Loucy (cell line): ENCODE data around the gene CFAP20DC.

Experiments used
- H2AFZ ChIP-seq: fragments of 200-600 bp; sonication (generic); 2 replicates; pipeline ENCODE4 v1.6.0; 2016; ENCODE audit warnings: antibody characterized with exemption, mild to moderate bottlenecking, low read length, moderate library complexity
- H3F3A ChIP-seq: fragments of 200-600 bp; 2 replicates; pipeline ENCODE4 v1.6.0; 2016; ENCODE audit warnings: antibody characterized with exemption, low read depth, mild to moderate bottlenecking
- H3K27me3 ChIP-seq: fragments of 200-600 bp; sonication (generic); 2 replicates; pipeline ENCODE4 v1.6.1; 2014; ENCODE audit warnings: low read length, mild to moderate bottlenecking; ENCODE audit not compliant: insufficient read depth, poor library complexity, severe bottlenecking
- H3K36me3 ChIP-seq: fragments of 200-600 bp; sonication (generic); 2 replicates; pipeline ENCODE4 v1.6.1; 2016; ENCODE audit warnings: low read length; ENCODE audit not compliant: insufficient read depth
- H3K4me1 ChIP-seq: fragments of 200-600 bp; sonication (generic); 2 replicates; pipeline ENCODE4 v1.5.1; 2014; ENCODE audit warnings: low read length, mild to moderate bottlenecking; ENCODE audit not compliant: insufficient read depth, poor library complexity, severe bottlenecking
- H3K4me2 ChIP-seq: fragments of 200-600 bp; sonication (generic); 2 replicates; pipeline ENCODE4 v1.6.0; 2014; ENCODE audit warnings: antibody characterized with exemption, low read length, low read depth, mild to moderate bottlenecking; ENCODE audit not compliant: poor library complexity, severe bottlenecking
- H3K4me3 ChIP-seq: fragments of 200-600 bp; sonication (generic); 2 replicates; pipeline ENCODE4 v1.5.1; 2014; ENCODE audit warnings: low read length, mild to moderate bottlenecking, mixed read lengths; ENCODE audit not compliant: poor library complexity, severe bottlenecking
- H3K79me2 ChIP-seq: fragments of 200-600 bp; sonication (generic); 2 replicates; pipeline ENCODE4 v1.6.1; 2014; ENCODE audit warnings: low read length; ENCODE audit not compliant: insufficient read depth
- H3K9ac ChIP-seq: fragments of 200-600 bp; sonication (generic); 2 replicates; pipeline ENCODE4 v1.6.0; 2014; ENCODE audit warnings: mild to moderate bottlenecking, low read depth, low read length, moderate library complexity; ENCODE audit not compliant: poor library complexity, severe bottlenecking
- H3K9me2 ChIP-seq: fragments of 200-600 bp; sonication (generic); replicated peaks from 2 replicates; pipeline ENCODE4 v1.6.1; 2016; ENCODE audit warnings: low read depth, low read length, mixed read lengths
- H3K9me3 ChIP-seq: fragments of 200-600 bp; sonication (generic); 2 replicates; pipeline ENCODE4 v1.6.1; 2014; ENCODE audit warnings: mild to moderate bottlenecking, antibody characterized with exemption, low read length, low read depth; ENCODE audit not compliant: insufficient read depth
- H4K20me1 ChIP-seq: fragments of 200-600 bp; sonication (generic); 2 replicates; pipeline ENCODE4 v1.6.0; 2014; ENCODE audit warnings: antibody characterized with exemption, low read length, mild to moderate bottlenecking; ENCODE audit not compliant: insufficient read depth, poor library complexity, severe bottlenecking
- EZH2phosphoT487 ChIP-seq: fragments of 200-600 bp; IDR thresholded peaks from 2 replicates; pipeline ENCODE4 v1.6.1; 2018; ENCODE audit warnings: antibody characterized with exemption, mild to moderate bottlenecking, moderate library complexity, borderline replicate concordance
- TF ChIP-seq, protein P1 (sequence below): fragments of 200-600 bp; sonication (generic); conservative IDR thresholded peaks from 2 replicates; pipeline ENCODE4 v1.5.1; 2014; ENCODE audit warnings: mild to moderate bottlenecking, antibody characterized with exemption, low read length

The CFAP20DC gene

DNA sequence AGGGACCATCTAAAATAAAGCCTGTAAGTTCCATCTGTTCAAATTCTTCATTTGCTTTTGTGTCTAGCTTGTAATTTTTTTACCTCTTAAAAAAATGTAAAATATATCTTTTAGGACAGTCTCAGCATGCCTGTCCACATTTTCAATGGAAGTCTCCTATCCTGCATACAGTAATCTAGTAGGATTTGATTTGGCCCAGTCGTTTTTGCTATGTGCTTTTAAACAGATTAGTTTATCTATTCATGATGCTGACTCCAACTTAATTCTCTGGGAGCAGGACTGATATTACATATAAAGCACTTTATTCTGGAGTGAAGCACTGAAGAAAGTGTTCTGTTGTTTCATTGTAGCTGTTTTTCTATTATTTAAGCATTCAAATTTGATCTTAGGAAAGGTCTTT lies 38.9 kb upstream of the CFAP20DC start:
- H3K36me3 ChIP-seq: no peaks in the 10 kb centered on the region
- no peaks in the 10 kb centered on the region for H3K9me2 ChIP-seq
- H3K4me2 ChIP-seq: no peak overlapping the region
- H4K20me1 ChIP-seq: no peaks in the 10 kb centered on the region
- H3K4me1 ChIP-seq: no peaks in the 10 kb centered on the region
- no peaks in the 10 kb centered on the region for H3K27me3 ChIP-seq
- no peaks in the 10 kb centered on the region for H3F3A ChIP-seq
- H3K4me3 ChIP-seq: no peak overlapping the region
- H2AFZ ChIP-seq: no peak overlapping the region
- TF ChIP-seq, protein P1, sequence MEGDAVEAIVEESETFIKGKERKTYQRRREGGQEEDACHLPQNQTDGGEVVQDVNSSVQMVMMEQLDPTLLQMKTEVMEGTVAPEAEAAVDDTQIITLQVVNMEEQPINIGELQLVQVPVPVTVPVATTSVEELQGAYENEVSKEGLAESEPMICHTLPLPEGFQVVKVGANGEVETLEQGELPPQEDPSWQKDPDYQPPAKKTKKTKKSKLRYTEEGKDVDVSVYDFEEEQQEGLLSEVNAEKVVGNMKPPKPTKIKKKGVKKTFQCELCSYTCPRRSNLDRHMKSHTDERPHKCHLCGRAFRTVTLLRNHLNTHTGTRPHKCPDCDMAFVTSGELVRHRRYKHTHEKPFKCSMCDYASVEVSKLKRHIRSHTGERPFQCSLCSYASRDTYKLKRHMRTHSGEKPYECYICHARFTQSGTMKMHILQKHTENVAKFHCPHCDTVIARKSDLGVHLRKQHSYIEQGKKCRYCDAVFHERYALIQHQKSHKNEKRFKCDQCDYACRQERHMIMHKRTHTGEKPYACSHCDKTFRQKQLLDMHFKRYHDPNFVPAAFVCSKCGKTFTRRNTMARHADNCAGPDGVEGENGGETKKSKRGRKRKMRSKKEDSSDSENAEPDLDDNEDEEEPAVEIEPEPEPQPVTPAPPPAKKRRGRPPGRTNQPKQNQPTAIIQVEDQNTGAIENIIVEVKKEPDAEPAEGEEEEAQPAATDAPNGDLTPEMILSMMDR: no peak
- TF ChIP-seq EZH2phosphoT487: no peak
- no peaks in the 10 kb centered on the region for H3K79me2 ChIP-seq
- no peaks in the 10 kb centered on the region for H3K9me3 ChIP-seq
- H3K9ac ChIP-seq: no peak overlapping the region

DNA sequence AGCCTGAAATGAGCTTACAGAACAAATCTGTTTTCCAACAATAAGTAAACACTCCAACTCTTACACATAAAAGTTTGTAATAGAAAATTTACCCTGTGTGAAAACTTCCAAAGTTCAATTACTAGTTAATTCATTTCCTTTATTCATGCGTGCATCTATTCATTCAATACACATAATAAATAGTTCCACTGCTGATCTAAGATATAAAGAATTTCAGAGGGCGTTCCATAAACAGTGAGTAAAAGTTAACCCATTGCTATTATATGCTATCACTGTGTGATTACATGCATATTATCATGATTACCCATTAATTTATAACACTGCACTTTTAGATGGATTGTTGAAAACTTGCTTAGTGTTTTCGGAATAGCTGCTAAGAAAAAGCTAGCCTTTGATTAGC lies 36.2 kb upstream of the CFAP20DC start:
- no peak overlapping the region for H3K4me2 ChIP-seq
- H3K4me1 ChIP-seq: no peaks in the 10 kb centered on the region
- no peak overlapping the region for H3K9ac ChIP-seq
- TF ChIP-seq EZH2phosphoT487: no peak
- TF ChIP-seq, protein P1: no peak
- no peaks in the 10 kb centered on the region for H4K20me1 ChIP-seq
- no peaks in the 10 kb centered on the region for H3K79me2 ChIP-seq
- H3F3A ChIP-seq: no peaks in the 10 kb centered on the region
- no peaks in the 10 kb centered on the region for H3K27me3 ChIP-seq
- H3K9me2 ChIP-seq: no peaks in the 10 kb centered on the region
- no peak overlapping the region for H2AFZ ChIP-seq
- H3K9me3 ChIP-seq: no peaks in the 10 kb centered on the region
- H3K36me3 ChIP-seq: no peaks in the 10 kb centered on the region
- H3K4me3 ChIP-seq: no peak overlapping the region

DNA sequence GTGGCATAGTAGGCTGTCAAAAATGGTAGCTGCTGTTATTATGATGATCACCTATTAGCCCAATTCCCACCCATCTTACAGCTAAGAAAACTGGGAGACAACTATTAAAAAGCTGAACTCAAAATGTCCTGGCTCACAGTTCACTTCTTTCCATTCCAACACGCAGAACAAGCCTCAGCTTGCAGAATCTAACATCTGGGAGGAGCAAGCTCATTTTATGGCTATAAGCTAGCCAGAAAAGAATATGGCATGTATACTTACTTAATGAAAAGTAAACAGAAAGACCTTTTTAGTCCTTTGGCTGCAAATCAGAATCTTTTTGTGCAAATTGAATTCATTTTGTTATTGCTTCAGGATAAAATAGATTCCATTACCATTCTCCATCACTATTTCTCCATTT lies 34.8 kb upstream of the CFAP20DC start:
- Histone ChIP-seq H4K20me1 (no peaks in the 10 kb centered on the region), H3K9me3 (no peaks in the 10 kb centered on the region), H3K4me2 (no peak overlapping the region), H3K9ac (no peak overlapping the region), H3K4me3 (no peak overlapping the region), H2AFZ (no peak overlapping the region), H3K4me1 (no peaks in the 10 kb centered on the region), H3K9me2 (no peaks in the 10 kb centered on the region), H3K79me2 (no peaks in the 10 kb centered on the region), H3F3A (no peaks in the 10 kb centered on the region), H3K36me3 (no peaks in the 10 kb centered on the region), H3K27me3 (no peaks in the 10 kb centered on the region)
- no peak for TF ChIP-seq EZH2phosphoT487
- TF ChIP-seq, protein P1: no peak
